Uterus (tissue), 2 donors: ENCODE data around the gene FAM3A.

ENCODE experiments used
- CTCF ChIP-seq, 4 experiments: fragments of 200-600 bp in 2 of 4; fragments of 450-650 bp in 2 of 4; sonication (generic) in 2 of 4; IDR thresholded peaks; one replicate each; pipeline ENCODE4 v1.5.1; 2016 to 2019; ENCODE audit warnings: antibody characterized with exemption in 4 of 4, mild to moderate bottlenecking in 2 of 4, moderate library complexity in 1 of 4
- POLR2A ChIP-seq, 2 donors: fragments of 450-650 bp; IDR thresholded peaks; one replicate each; pipeline ENCODE4 v1.6.1; 2016; ENCODE audit warnings: antibody characterized with exemption in 2 of 2, mild to moderate bottlenecking in 1 of 2, moderate library complexity in 1 of 2

- no peak for TF ChIP-seq CTCF (IDR thresholded peaks at IDR 0.05)
- TF ChIP-seq POLR2A (IDR thresholded peaks at IDR 0.05): no peak
Observed at GRCh38 chrX:154502098-154502497, 13.9 kb downstream of the FAM3A start.
